ENCODE measurements around the gene SUGP2.

SUGP2 gene

GRCh38 chr19:19006213-19006612, 27.1 kb downstream of the SUGP2 start:
- no peak for DNase-seq (ENCODE audit: low spot score)
- in situ Hi-C loops (cut with MboI; ENCODE audit: low sequenced_read_pairs, unreplicated experiment) = no loop called here
- no peak for TF ChIP-seq CTCF (IDR thresholded peaks at IDR 0.05; ENCODE audit: borderline replicate concordance, control extremely low read depth, extremely low read depth, insufficient read depth, missing control alignments)

DNA sequence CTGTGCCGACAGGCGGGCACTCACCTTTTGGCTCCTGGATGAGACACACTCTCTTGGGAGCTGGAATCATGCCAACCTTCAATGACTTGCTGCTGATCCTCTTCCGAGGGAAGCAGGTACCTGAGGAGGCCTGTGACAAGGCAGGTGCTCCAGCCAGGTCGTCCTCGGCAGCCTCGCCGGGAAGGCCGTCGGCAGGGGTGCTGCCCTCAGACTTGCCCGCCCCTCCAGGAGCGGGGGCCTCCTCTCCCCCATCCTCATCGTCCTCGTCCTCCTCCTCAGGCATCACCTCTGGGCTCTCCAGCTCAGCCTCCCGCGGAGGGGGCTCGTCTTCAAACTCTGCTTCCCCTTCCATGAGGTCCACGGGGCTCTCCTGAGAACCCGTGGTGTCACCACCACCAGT, 29.2 kb downstream of the SUGP2 start:
- in situ Hi-C loops (cut with MboI; ENCODE audit: low sequenced_read_pairs, unreplicated experiment) = no loop called here
- no peak for DNase-seq (ENCODE audit: low spot score)
- TF ChIP-seq CTCF (IDR thresholded peaks at IDR 0.05; ENCODE audit: borderline replicate concordance, control extremely low read depth, extremely low read depth, insufficient read depth, missing control alignments) = no peak

DNA sequence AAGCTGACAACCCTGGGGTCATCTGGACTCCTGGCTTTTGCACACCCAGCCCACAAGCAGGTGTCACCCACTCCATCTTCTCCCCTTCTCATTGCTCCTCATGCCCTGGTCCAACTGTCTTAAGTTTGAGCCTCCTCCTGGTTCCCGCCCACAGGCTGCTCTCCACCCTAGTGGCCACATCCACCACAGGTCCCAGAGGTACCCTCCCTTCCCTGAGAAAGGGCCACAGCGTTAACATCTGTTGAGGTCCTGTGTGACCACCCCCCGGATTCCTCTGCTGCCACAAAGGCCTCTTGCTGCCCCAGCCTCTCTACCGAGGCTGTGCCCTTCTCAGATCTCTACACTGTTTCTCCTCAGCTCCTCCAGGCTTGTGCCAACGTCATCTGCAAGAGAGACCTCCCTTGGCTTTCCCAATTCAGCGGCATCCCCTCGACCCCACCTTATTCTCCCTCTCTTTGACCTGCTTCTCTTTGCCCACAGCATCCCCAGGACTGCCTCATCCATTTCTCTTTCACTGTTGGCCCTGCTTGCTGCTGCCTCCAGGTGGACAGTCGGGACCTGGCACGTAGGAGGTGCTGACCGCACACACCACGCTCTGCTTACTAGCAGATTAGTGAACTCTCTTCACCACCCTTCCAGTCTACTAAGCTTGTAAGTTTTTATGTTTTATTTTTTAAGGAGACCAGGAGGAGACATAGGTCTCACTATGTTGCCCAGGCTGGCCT, 33.3 kb downstream of the SUGP2 start:
- no peak for TF ChIP-seq CTCF (IDR thresholded peaks at IDR 0.05; ENCODE audit: borderline replicate concordance, control extremely low read depth, extremely low read depth, insufficient read depth, missing control alignments)
- no peak for DNase-seq (ENCODE audit: low spot score)

GRCh38 chr19:18999016-18999758, 34.1 kb downstream of the SUGP2 start:
- in situ Hi-C loops (cut with MboI; ENCODE audit: low sequenced_read_pairs, unreplicated experiment) = no loop called here
- no peak for TF ChIP-seq CTCF (IDR thresholded peaks at IDR 0.05; ENCODE audit: borderline replicate concordance, control extremely low read depth, extremely low read depth, insufficient read depth, missing control alignments)
- DNase-seq (ENCODE audit: low spot score) = no peak

More for the DNA sequence above, 33.3 kb downstream of the SUGP2 start:
- in situ Hi-C loops (cut with MboI; ENCODE audit: low sequenced_read_pairs, unreplicated experiment) = no loop called here

DNA sequence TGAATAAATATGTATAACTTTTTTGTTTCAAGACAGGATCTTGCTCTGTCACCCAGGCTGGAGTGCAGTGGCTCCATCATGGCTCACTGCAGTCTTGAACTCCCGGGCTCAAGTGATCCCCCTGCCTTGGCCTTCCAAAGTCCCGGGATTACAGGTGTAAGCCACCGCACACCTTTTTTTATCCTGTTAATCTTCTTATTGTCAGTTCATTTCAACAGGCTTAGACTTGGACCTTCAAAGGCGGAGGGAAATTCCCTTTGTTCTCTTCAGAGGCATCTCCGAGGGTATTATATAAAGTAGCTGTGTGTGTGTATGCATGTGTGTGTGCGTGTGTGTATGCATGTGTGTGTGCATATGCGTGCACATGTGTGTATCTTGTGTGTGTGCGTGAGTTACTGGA, 35.0 kb downstream of the SUGP2 start:
- in situ Hi-C loops (cut with MboI; ENCODE audit: low sequenced_read_pairs, unreplicated experiment) = no loop called here
- DNase-seq (ENCODE audit: low spot score) = no peak
- no peak for TF ChIP-seq CTCF (IDR thresholded peaks at IDR 0.05; ENCODE audit: borderline replicate concordance, control extremely low read depth, extremely low read depth, insufficient read depth, missing control alignments)

GRCh38 chr19:18996796-18997394, 36.4 kb downstream of the SUGP2 start:
- in situ Hi-C loops (cut with MboI; ENCODE audit: low sequenced_read_pairs, unreplicated experiment) = no loop called here
- no peak for TF ChIP-seq CTCF (IDR thresholded peaks at IDR 0.05; ENCODE audit: borderline replicate concordance, control extremely low read depth, extremely low read depth, insufficient read depth, missing control alignments)
- DNase-seq (ENCODE audit: low spot score) = no peak

All from GM13976 (cell line).